GM21529 (cell line): ENCODE results near the gene APOL6.

Experiments
- ATAC-seq: cut with Tn5 transposase; IDR thresholded peaks from one replicate; pipeline ENCODE4 v1.9.1; 2021; ENCODE audit not compliant: unreplicated experiment

The APOL6 gene

DNA sequence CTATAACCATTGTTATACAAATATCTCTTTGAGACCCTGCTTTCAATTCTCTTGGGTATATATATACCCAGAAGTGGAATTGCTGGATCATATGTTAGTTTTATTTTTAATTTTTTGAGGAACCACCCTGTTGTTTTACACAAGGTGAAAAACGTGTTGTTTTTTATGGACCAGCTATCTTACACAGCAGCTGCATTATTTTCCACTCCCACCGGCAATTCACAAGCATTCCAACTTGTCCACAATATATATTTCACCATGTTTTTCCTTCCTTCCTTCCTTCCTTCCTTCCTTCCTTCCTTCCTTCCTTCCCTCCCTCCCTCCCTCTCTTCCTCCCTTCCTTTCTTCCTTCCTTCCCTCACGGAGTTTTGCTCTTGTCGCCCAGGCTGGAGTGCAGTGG, 63.1 kb downstream of the APOL6 start:
- no peak for ATAC-seq

DNA sequence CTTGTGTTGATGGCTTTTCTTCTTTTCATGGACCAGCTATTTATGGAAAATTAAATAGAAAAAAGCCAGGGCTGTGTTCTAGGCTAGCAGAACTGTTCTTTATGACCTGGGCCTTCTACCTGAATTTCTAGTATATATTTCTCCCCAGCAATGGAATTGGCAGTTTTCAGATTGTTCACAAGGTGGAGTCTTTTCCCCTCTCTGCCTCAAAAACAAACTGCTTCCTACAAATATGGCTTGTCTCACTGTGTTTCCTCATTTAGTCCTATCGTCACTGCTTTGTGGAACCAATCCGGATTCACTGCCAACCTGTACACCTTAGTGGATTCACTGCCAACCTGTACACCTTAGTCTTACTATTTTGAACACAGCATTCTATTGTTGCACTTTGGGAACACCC, 64.4 kb downstream of the APOL6 start:
- ATAC-seq, result no peak

DNA sequence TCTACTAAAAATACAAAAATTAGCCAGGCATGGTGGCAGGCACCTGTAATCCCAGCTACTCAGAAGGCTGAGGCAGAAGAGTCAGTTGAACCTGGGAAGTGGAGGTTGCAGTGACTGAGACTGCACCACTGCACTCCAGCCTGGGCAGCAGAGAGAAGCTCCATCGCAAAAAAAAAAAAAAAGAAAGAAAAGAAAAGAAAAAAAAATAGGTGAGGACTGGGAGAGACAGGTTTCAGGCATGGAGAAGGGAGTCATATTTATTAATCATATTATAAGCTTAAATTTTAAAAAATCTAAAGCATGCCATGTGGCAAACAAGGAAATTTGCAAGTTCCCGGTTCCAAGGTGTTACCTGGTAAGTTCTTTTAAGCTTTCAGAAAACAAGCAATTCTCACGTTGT, 69.3 kb downstream of the APOL6 start, which contains the start of gene APOL5:
TSS of gene APOL5 (plus strand) at position 301 of the 400 bp plus-strand sequence. CDS start at position 301, 0 bp downstream.
- no peak for ATAC-seq
